Hematopoietic multipotent progenitor cell treated with erythropoietin and hydrocortisone succinate and interleukin-3 and kit ligand, for 17 days (in vitro differentiated cells): ENCODE results near the gene CACNA1E.
"Not testable (repeated sequence)": the region's sequence is repeated elsewhere in the genome, so short reads cannot be mapped to it uniquely, and the experiment has no call there.

Source experiments
- DNase-seq: peaks from one replicate; pipeline ENCODE4 v3.0.0-alpha.2; 2015; ENCODE audit warnings: low spot score

The CACNA1E gene

DNA sequence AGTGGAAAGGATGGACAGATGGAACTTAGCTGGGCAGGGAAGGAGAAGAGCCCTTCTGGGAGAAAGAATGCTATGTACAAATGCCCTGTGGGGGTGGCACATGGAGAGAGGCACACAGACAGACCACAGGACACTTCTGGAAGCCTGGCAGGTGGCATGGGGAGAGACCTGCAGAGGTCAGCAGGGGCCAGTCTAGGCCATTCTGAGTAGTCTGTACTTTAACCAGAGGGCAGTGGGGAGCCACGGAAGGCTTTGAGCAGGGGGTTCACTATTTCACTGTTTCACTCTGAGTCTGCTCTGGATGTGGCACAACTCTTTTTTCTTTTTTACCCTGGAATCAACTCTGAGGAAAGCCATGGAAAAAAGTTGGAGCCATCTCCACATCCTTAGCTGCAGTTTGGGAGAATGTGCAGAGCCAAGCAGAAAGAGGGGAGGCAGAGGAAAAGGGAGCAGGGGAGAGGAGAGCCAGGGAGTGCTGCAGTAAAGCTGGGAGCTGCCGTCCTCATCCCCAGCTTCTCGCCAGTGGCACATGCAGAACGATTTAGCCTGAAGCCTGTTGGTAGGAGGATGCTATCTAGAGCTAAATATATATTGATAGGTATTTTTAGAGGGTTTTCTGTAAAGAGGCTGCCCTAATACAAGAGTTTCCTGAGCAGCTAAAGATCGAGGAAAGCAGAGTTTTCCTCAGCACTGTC lies 34.0 kb downstream of the CACNA1E start:
- DNase-seq: no peak

DNA sequence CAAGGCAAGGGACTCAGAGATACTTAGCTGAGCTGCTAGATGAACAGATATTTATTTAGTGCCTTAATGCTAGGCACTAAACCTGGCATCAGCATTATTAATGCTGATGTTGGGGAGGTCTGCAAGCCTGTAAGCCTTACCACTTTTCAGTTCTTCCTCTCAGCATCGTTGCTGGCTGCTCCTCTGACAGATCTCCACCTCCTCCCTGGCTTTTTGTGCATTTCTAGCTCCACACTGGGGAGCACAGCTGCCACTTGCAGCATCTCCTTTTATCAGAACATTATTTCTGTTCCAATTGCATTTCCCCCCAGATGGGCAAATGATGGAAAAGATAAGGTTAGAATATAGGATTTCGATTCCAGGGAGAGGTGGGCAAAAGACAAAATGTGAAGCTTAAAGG lies 34.8 kb downstream of the CACNA1E start:
- DNase-seq: no peak

DNA sequence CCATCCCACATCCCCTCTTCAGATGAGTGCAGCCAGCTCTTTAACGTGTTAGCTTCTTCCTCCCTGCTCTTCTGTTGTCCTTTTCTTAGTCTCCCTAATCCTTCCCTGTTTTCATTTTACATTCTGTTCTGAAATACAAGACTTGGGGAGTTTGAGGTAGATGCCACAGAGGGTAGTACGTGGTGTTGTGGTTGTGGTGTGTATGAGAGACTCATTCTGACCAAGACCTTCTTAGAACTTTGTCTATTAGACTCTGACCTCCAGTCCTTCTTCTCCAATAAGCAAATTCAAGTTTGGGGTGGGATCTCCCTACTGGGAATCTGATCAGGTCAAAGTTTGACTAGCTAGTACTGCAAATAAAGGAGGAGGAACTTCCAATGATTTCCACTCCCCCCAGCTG lies 39.5 kb downstream of the CACNA1E start:
- no peak for DNase-seq

DNA sequence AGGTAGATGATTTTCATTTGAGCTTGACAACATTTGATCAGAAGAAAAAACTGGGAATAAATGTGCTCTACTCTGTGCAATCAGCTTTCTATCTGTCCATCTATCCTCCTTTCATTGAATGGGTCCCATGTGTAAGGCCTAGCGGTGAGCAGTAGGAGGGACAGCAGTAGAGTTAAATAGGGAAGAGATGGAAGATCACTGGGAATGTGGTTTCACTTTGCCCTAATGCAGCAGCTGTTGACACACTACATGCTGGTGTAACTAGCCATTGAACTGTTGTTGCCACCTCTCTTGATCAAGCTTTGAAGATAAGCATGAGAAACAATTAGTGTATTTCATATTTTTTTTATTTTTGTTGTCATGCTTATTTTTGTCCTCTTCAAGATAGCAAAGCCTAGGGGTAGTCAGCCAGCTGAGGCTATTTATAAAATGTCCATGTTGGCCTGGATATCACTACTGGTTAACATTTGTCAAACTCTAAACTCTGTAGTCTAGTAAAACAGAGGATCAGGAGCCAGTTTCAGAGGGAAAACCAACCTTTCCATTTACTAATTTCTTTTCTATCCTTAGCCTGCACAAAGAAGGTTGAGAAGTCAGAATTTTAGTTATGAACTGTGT lies 41.9 kb downstream of the CACNA1E start:
- no peak for DNase-seq

DNA sequence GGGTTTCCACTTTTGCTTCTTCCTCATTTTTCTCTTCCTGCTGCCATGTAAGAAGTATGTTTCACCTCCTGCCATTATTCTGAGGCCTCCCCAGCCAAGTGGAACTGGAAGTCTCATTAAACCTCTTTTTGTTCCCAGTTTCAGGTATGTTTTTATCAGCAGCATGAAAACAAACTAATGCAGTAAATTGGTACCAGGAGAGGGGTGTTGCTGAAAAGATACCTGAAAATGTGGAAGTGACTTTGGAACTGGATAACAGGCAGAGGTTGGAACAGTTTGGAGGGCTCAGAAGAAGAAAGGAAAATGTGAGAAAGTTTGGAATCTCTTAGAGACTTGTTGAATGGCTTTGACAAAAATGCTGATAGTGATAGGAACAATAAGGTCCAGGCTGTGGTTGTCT lies 44.9 kb downstream of the CACNA1E start:
- DNase-seq: not testable (repeated sequence)

DNA sequence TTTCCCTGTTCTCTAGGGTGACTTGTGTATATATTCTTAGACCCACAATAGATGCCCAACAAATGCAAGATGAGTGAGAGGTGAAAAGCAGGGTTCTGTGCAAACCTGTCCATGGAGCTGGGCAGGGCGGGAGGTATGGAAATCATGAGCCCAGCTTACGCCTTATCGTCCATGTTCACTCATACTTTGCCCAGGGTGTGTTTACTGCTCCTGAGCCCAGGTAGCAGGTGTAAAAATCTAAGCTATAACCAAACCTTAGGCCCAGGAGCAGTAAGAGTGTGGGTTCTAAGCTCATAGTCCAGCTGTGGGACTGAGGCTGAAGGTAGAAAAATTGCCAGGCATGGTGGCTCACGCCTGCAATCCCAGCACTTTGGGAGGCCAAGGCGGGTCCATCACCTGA lies 48.1 kb downstream of the CACNA1E start:
- DNase-seq: no peak

DNA sequence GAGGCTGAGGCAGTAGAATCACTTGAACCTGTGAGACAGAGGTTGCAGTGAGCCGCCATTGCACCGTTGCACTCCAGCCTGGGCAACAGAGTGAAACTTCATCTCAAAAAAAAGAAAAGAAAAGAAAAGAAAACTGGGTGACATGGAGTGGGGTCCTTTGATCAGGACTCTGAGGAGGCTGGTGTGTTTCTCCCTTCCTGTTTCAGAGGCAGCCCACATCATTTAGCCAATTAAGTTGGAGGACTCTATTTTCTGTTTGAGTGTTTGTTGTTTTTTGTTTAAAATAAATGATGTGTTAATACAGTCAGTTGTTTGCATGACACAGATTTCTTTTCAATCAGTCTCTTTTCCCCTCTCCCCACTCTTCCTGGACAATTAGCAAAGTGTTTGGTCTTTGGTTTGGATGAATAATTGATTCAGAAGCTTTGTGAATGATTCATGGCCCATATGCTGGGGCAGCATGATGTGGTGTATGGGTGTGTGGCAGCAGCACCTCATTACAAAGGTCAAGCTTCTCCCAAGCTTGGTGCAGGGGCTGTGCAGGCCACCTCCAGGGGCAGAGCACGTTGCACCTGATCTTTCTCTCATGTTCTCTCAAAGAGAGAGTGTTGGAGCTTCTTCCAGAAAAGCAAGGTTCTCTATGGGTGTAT lies 48.8 kb downstream of the CACNA1E start:
- DNase-seq: no peak

DNA sequence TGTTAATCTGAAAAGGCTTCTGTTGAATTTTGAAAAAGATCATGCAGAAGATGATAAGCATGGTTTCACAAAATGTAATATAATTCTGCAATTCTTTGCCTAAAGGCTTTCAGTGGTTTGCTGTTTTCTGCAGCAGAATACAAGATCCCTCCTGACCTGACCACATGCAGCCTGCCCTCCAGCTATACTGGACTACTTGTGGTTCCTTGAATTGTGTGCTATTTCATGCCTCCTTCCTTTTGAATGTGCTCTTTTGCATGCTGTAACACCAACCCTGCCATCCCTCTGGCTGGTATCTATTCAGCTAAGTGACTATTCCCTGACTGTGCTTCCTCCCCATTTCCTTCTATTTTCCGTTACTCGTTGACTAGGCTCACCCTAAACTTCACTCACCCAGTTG lies 55.5 kb downstream of the CACNA1E start:
- no peak for DNase-seq

DNA sequence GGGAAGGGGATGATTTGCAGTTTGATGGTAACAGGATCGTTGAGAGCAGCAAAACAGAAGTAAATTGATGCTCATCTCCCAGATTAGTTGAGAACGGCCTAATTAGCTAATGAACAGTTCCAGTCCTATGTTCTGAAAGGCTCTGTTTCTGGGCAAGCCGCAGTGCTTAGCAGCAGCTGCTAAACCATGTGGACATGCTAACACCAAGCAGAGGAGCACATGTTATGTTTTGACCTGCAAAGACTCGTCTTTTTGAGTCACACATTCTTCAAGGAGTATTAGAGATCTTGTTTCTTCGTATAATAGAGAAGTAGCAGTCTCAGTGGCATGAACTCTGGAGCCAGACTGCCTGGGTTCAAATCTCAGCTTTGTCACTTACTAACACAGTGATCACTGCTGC lies 58.1 kb downstream of the CACNA1E start:
- DNase-seq: no peak

DNA sequence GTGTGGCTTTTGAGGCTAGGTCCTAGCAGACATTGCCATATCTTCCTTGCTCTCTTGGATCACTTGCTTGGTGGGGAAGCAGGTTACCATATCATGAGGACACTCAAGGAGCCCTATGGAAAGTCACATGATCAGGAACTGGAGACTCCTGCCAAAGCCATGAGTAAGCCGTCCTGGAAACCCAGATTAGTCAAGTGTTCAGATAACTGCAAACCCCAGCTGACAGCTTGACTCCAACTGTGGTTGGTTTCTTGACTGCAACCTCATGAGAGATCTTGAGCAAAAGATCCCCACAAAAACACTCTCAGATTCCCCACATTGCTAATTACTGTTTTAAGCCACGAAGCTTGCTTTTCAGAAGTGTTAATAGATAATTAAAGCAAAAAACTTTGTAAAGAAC lies 58.6 kb downstream of the CACNA1E start:
- no peak for DNase-seq

DNA sequence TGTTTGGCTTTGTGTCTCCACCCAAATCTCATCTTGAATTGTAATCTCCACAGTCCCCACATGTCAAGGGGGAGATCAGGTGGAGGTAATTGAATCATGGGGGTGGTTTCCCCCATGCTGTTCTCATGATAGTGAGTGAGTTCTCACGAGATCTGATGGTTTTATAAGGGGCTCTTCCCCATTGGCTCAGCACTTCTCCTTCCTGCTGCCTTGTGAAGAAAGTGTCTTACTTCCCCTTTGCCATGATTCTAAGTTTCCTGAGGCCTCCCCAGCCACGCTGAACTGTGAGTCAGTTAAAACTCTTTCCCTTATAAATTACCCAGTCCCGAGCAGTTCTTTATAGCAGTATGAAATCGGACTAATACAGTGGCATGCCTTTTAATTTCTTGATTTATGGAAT lies 59.1 kb downstream of the CACNA1E start:
- not testable (repeated sequence) for DNase-seq

DNA sequence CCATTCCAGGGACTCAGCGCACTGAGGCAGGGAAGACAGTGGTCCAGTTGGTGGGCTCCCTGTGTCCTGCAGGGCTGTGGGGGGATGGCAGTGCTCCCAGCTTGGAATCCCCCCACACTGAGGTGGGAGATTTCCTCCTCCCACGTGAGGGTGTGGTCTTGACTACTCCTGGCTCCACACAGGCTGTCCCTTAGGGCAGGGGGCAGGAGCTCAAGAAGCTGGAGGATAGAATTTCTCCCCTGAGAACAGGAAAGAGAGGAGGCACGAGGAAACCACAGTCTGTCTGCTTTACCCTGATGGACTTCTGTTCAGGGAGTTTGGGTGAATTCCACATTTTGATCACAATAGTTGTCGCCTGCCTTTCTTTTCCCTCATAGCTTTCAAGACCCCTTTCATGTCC lies 62.1 kb downstream of the CACNA1E start:
- no peak for DNase-seq

DNA sequence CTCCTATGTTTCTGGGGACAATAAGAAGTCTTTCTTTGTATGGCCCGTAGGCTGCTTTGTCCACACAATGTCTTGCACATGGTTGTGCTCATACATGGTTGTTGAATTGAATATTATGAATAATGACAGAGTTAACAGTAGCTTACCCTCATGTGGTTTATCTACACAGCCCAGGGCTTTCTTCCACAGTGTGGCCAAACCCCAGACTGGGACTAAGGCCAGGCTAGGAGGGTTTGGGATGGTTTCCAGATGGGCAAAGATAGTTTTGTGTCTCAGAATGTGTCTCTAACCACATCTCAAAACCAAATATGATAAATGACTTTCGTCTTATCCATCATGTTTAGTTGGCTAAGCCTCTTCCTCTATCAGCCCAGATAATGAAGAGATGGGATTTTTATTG lies 65.2 kb downstream of the CACNA1E start:
- DNase-seq: no peak

DNA sequence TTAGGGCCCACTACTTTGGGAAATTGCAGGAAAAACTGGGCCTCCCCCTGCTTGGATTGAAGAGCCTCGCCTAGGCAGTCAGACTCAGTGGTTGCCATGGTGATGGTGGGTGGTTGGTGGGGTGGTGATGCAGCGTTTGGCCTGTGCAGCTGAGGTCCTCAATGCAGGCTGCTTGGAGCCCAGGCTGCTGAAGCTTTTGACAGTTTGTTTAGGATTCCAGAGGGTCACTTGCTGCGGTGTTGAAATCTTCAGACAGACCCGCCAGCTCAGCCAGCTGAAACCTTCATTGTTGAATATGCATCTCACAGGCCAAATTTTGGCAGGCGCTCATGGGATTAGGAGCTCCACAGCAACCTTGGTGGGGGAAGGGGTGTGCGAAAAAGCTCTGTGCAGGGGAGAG lies 67.9 kb downstream of the CACNA1E start:
- DNase-seq: no peak

DNA sequence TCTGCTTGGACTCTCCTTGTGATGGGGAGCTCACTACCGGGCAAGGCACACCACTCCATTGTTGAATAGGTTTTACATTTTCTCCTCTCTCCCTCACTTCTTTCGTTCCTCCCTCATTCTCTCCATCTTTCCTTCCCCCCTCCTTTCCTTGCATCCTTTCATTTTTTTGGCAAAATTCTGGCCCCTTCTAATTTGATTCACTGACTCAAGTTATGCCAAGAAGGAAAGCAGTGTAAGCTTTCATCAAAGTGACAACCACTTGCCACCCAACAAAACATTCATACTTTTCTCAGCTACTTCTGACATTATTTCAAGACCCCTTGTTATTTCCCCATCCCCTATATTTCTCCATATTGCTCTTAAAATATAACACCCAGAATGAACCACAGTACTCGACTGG lies 68.4 kb downstream of the CACNA1E start:
- no peak for DNase-seq

DNA sequence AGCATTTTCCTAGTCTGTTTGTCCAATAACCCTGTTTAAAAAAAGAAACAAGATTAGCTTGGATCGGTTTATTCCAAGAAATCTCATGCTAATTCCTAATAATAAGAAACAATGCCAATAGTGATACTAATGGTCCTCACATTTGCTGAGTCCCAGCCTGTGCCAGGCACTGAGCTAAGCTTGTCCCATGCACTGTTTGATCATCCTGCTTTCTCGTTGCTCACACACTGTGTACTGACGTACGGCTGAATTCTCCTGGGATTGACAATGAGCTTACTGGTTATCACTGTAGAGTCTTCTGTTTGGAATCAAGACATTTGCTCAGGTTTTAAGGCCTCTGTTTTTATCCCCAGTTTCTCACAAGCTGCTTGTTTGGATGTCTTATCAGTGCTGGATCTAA lies 71.1 kb downstream of the CACNA1E start:
- no peak for DNase-seq

DNA sequence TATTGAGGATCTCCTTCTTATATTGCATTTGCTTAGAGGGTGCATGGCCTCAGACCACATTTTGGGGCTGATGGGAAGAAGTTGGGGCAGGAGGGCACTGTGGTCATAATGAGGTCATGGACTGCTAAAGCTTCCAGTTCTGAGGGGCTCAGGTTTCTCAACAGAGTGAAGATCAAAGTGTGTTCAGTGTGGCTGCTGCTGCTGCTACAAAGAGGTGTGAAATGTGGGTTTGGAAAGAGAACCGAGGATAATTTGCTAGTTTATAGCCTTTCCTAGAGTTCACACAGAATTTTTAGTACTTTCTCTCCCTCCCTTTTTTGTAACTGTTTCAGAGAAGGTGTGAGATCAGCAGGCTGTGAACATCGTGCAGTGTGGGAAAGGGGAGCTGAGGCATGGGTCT lies 73.3 kb downstream of the CACNA1E start:
- DNase-seq: no peak

DNA sequence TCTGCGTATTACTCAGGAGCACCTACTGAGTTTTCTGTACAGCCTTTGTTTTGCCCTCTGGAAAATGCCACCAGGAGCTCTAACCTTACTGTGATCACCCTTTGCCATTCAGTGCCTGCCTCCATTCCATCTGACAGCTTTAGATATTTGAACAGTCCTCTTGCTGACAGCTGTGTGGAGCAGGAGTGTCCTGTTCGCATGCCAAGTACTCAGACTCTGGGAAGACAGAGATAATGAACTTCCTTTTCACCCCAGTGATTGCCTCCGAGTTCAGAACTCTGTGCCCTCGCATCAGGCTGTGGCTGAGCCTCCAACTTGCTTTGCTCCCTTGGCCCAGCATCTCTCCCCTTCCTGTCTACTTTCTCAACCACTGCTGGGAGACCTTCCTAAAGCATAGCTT lies 74.0 kb downstream of the CACNA1E start:
- DNase-seq: no peak

DNA sequence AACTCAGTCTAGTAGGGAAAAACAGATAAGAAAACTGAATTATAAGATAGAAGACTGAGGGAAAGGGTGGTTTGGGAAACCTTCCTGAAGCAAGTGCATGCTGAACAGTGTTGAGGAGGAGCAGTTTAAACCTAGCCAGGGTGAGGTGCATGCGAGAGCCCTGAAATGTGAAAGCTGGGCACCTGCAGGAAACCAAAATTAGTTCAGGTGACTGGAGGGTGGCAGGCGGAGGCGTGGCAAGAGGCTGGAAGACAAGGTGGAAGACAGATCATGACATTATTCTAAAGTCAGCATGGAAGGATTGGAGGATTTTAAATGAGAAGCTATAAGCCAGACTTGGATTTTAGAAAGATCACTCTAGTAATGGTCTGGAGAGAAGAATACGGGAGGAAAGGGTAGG lies 75.1 kb downstream of the CACNA1E start:
- DNase-seq: no peak

DNA sequence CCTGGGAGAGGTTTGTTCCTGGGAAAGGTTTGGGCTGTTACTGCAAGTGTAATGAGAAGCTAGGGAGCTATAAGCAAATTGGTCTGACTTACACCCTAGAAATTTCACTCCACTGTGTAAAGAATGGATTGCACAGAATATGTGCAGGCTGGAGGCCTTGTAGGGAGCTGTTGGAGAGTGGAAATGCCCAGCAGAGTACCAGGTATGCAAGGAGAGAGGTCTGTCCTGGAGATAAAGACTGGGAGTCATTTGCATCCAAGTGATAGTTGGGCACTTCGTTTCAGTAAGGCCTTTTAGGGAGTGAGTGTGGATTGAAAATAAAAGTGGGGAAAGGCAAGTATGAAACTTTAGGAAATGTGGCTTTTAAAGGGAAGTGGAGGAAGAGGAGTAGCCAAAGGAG lies 75.8 kb downstream of the CACNA1E start:
- DNase-seq: no peak

DNA sequence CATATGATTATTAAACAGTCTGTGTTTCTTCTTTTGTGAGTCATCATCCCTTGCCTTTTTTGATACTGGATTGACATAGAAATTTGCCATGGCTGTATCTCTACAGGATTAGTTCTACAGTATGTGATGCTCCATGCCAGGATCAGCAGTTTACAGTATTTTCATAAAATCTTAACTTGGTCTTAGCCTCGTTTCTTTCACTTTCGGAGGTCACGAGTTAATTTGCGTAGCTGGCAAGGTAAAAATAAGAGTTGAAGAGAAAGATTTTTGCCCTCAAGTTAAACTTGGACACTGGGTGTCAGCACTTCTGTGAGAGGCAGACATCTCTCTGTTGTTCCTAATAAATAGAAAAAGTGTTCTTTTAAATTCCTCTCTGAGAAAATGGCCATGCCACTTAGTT lies 79.1 kb downstream of the CACNA1E start:
- DNase-seq: no peak

DNA sequence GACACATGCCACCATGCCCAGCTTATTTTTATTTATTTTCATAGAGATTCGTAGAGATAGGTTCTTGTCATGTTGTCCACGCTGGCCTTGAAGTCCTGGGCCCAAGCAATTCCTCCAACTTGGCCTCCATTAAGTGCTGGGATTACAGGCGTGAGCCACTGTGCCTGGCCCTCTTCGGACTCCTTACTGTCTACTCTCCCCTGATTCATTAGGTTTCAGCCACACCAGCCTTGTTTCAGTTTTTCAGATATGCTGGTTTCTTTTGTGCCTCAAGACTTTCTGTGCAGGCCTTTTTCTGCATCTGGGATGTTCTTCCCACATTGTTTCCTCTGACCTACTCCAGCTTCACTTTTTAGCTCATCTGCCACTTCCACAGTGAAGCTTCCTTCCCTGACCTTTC lies 85.4 kb downstream of the CACNA1E start:
- no peak for DNase-seq

DNA sequence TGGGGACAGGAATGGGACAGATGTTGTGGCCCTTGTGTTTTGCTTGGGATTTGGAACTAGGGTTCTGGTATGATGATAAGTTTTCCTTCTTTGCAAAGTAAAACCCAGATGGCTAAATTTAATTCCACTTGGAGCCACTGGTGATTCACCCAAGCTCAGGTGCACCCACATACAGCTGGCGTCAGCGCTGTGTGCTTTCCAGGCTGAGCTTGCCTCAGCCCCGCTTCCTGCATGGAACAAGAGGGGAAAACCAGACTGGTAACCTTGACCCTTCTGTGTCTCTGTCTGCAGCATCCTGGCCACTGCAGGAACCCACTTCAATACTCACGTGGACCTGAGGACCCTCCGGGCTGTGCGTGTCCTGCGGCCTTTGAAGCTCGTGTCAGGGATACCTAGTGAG lies 94.2 kb downstream of the CACNA1E start:
- no peak for DNase-seq

DNA sequence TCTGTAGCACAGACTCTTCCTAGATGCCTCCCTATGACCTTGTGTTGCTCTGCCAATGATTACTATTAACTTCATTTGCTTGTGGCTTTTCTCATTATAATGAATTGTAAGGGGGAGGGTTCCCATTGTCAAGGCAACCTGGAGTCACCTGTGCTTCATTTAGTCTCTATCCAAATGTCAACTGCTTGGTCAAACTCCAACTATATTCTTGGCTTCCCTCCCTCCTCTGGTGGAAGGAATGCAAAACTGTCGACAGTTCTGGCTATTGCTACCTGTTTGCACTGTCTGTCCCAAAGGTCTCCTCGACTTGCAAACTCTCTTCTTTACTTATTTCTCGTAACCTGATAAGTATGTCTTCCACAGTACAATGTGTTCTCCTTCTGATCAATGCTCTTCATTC lies 100.3 kb downstream of the CACNA1E start:
- DNase-seq: no peak
